Activated CD4-positive, alpha-beta T cell treated with anti-CD3 and anti-CD28 coated beads for 1 hour (primary cell): ENCODE measurements around the gene KLK13.

Experiments used
- DNase-seq: peaks from one replicate; pipeline ENCODE4 v3.0.0-alpha.2; 2020

KLK13 gene

DNA sequence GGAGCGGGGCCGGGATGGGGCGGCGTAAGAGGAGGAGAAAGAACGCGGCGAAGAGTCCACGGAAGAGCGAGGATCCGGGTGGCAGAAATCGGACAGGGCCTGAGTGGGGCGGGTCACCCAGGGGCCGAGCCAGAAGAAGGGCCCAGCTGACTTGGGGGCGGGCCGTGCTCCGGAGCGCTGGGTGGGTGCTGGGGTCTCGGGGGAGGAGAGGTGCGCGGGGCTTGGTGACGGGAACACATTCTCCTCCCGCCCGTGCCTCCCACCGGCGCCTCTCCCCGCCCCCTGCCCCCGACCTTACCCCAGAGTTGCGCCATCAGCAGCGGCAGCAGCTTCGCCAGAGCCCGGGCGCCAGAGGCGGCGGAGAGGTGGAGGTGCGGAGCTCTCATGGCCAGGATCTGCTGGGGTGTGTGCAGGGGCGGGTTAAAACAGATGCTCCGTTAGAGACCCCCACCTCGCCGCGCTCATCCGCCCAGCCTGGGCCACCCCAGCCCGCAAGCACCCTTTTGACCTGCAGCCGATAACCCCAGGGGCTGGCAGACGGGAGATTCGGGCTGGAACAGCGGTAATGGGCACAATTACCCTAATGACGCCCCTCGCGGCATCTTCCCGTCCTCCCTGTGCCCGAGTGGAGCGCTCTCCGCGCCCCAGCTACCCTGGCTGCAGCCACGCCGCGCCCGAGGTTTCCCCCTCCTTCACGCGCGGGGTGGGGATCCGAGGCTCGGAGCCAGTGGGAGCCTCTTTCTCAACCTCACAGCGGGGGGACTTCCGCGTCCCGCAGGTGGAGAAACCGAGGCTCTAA, 45.9 kb downstream of the KLK13 start:
- no peak for DNase-seq

DNA sequence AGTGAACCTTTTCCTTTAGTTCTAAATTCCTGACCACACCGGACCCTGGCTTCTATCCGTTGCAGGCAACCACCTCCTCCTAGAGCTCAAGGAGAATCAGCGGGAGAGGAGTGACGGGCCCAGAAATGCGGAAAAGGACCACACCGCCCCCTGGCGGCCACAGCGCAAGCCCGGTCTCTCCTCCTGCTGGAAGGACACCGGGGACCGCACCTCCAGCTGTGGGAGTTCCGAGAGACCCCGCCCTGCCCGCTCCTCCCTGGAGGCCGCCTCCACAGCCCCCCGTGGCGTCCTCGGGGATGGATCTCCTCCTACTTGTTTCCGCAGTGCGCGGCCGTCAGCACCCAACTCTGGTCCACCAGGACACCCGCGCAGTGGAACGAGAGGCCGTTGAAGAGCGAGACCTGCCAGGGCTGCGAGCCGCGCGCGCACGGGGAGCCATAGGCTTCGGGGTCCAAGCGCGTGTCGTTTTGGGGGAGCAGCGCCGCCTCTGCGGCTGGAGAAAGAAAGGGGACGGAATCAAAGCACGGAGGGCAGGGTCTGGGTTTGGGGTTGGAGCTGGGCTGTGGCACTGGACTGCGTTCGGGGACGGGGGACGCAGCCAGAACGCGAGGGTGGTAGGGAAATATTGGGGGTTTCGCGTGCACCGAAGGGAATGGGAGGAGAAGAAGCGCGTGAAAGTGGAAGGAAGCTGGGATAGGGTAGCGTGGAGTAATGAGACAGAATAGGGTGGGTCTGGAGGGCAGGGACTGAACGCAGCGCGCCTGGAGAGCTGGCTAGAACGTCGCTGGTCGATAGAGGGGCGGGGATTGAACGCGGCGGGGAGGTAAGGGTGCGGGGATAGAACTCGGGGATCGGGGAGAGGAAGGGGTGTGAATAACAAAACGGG, 47.9 kb downstream of the KLK13 start:
- peak; percentile 33 for DNase-seq

DNA sequence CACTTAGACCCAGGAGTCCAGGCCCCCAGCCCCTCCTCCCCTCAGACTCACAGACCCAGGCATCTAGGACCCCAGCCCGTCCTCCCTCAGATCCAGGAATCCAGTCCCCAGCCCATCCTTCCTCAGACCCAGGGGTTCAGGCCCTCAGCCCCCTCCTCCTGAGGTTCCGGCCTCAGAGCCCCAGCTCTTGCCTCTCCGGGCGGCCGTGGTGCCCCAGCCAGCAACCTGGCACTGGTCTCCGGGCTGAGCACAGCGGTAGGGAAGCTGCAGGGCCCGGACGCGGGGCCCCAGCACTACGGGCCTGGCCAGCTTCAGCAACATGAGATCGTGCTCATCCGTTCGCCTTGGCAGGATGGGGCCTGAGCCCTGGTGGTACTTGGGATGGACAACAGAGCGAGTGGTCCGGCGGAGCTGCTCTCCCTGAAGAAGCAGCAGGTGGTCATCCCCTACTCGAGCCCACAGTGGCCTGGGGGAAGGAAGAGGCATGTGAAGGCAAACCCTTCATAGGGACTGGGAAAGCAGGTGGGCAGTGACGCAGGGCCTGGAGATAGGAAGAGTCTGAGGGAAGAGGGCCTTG, 49.1 kb downstream of the KLK13 start:
- DNase-seq, result no peak

DNA sequence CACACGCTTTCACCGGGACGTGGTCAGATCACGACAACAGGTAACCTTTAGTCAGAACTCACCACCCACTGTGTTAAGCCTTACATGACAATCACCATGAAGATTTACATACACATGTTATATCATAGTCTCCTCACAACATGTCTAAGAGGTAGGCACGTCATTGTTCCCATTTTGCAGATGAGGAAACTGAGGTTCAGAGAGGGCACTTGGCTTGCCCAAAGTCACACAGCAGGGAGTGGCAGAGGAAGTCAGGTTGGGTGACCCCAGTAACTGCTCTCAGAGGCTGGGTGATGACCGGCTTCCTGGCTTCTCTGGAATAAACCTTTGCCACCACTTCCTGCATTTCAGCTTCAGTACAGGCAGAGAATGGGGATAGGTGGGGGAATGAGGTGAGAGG, 50.6 kb downstream of the KLK13 start:
- no peak for DNase-seq

DNA sequence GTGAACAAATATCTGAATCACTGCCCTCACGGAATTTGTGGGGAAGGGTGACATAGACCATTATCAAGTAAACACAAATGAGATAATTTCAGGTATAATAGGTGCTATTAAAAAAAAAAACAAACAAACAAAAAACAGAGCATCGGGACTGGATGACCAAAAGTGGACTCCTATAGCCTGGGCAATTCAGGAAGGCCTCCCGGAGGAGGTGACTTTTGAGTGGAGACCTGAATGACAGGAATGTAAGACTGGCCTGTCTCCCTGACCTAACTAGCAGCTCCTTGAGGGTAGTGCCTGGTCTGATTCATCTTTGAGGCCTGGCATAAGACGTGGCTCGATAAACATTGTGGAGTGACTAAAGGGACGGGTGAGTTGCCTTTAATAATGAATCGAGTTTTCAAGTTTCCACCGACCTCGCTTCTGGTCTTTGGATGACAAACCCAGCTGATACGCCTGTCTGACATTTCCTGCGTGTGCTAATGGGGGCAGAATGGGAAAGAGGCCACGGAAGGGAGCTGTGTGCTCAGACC, 52.2 kb downstream of the KLK13 start:
- DNase-seq, result no peak

DNA sequence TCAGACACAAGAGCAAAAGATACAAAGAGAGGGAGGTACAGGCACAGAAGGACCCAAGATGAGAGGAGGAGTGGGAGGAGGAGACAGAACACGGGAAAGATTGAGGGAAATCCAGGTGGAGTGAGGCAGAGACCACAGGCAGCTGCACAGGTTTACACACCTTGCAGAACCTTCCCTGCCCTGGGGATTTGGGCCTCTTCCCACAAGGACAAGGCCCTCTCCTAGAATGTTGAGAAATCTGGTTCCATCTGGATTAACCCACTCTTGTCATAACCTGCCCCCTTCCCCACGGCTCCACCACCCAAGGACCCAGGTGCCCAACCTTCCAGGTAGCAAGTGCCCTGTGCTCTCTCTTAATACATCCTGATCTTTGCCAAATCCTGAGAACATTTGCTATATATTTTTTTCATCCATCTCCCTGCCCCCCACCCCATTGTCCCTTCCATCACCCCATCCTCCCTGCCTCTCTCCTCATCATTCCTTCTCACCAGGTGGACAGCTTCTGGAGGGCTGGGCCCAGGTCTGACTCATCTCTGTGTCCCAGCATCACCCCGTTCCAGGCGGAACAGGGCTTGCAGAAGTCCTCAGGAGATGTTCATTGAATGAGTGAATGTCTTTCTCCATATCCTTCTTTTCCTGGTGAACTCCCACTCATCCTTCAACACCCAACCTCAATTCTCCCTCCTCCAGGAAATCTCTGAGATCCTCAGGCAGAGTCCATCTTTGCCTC, 54.7 kb downstream of the KLK13 start:
- DNase-seq, result no peak

- DNase-seq, result no peak
These were observed 55.6 kb downstream of the KLK13 start for GRCh38 chr19:51009061-51009891.

DNA sequence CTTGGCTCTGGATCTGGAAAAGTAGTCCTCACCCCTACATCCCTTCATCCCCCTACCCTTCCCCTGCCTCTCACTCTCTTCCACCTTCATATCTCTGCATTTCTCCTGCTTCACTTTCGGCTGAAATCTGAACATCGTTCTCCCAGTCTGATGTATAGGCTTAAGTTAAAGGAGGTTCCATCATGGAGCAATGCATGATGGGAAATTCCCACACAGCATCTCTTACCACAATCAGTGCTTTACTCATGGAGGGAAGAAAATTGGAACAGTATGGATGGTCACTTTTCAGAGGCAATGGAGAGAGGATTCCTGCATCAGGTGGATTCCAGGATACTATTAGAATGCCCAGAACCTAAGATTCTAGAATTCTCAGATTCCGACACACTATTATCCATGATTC, 57.4 kb downstream of the KLK13 start:
- no peak for DNase-seq

GRCh38 chr19:51006406-51006805, 58.5 kb downstream of the KLK13 start:
- no peak for DNase-seq
